HUDEP-2 (cell line): ENCODE results near the gene PROSER3.

Experiments used
- DNase-seq, 76 experiments: peaks; one replicate each; lab custom pipeline; 2025; ENCODE audit not compliant: unreplicated experiment in 76 of 76; lab: John Stamatoyannopoulos, UW

The PROSER3 gene

GRCh38 chr19:35773020-35773806, 15.2 kb downstream of the PROSER3 start:
- DNase-seq, result no peak

- no peak for DNase-seq
Measured at GRCh38 chr19:35774274-35775045, 16.5 kb downstream of the PROSER3 start.

- DNase-seq, result no peak
Measured at GRCh38 chr19:35775046-35775297, 17.0 kb downstream of the PROSER3 start.

GRCh38 chr19:35775298-35776101, 17.5 kb downstream of the PROSER3 start, which contains the start of gene ARHGAP33:
ARHGAP33 (plus strand) TSS chr19:35775564; CDS start chr19:35775659, 95 bp downstream.
- peak in 75 of 76 experiments; percentile 45 to 100 (median 99) for DNase-seq

- no peak for DNase-seq
Measured at GRCh38 chr19:35776102-35776788, 18.3 kb downstream of the PROSER3 start.

GRCh38 chr19:35777086-35777841, 19.3 kb downstream of the PROSER3 start:
- no peak for DNase-seq

- DNase-seq, result no peak
Measured at GRCh38 chr19:35777961-35778360, 20.0 kb downstream of the PROSER3 start.

- DNase-seq, result no peak
Measured at GRCh38 chr19:35779033-35779432, 21.1 kb downstream of the PROSER3 start.

GRCh38 chr19:35780058-35780457, 22.1 kb downstream of the PROSER3 start:
- no peak for DNase-seq

GRCh38 chr19:35780717-35781116, 22.7 kb downstream of the PROSER3 start:
- DNase-seq, result no peak

GRCh38 chr19:35781650-35782049, 23.7 kb downstream of the PROSER3 start:
- no peak for DNase-seq

- DNase-seq, result no peak
Measured at GRCh38 chr19:35782589-35782988, 24.6 kb downstream of the PROSER3 start.

GRCh38 chr19:35783469-35784434, 25.8 kb downstream of the PROSER3 start:
- no peak for DNase-seq

GRCh38 chr19:35784503-35785338, 26.7 kb downstream of the PROSER3 start:
- DNase-seq, result no peak

GRCh38 chr19:35785339-35785627, 27.3 kb downstream of the PROSER3 start:
- DNase-seq, result no peak

- DNase-seq, result no peak
Measured at GRCh38 chr19:35786299-35787160, 28.6 kb downstream of the PROSER3 start.

GRCh38 chr19:35787227-35787799, 29.3 kb downstream of the PROSER3 start:
- DNase-seq, result no peak
